GM12875 (cell line): ENCODE measurements around the gene PAH.
A peak's percentile ranks its signal among the peaks of the same experiment; 100 is the strongest.

Experiments used
- H3K4me3 ChIP-seq: one replicate; pipeline ENCODE4 v1.5.1; 2011; ENCODE audit warnings: low read depth, low read length, control low read depth
- TF ChIP-seq, protein P1 (sequence below): IDR thresholded peaks from 2 replicates; pipeline ENCODE4 v1.5.1; 2011; ENCODE audit warnings: low read depth, mild to moderate bottlenecking, control low read depth, inconsistent platforms, low read length, moderate library complexity, borderline replicate concordance; ENCODE audit not compliant: insufficient read depth

Gene PAH

GRCh38 chr12:102962532-102962931, 45.5 kb upstream of the PAH start:
- no peak overlapping the region for H3K4me3 ChIP-seq
- TF ChIP-seq, protein P1, sequence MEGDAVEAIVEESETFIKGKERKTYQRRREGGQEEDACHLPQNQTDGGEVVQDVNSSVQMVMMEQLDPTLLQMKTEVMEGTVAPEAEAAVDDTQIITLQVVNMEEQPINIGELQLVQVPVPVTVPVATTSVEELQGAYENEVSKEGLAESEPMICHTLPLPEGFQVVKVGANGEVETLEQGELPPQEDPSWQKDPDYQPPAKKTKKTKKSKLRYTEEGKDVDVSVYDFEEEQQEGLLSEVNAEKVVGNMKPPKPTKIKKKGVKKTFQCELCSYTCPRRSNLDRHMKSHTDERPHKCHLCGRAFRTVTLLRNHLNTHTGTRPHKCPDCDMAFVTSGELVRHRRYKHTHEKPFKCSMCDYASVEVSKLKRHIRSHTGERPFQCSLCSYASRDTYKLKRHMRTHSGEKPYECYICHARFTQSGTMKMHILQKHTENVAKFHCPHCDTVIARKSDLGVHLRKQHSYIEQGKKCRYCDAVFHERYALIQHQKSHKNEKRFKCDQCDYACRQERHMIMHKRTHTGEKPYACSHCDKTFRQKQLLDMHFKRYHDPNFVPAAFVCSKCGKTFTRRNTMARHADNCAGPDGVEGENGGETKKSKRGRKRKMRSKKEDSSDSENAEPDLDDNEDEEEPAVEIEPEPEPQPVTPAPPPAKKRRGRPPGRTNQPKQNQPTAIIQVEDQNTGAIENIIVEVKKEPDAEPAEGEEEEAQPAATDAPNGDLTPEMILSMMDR: no peak

DNA sequence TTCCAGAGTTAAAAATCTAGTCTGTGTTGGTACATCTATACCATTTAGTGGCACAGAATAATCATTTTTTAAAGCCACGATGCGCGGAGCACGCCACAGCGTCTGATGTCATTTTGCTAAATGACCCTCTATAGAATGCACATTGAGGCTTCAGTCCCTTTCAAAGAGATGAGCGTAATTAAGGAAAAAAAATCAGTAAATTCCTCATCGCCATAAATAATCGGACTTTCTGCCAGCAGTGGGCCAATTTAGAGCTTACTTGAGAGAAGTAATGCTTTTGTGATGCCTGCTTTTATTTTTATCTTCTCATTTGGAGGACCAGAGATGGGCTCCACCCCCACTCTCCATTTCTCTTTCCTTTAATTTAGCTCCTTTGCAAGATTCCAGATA, 44.4 kb upstream of the PAH start:
- TF ChIP-seq, protein P1: no peak
- no peak overlapping the region for H3K4me3 ChIP-seq

DNA sequence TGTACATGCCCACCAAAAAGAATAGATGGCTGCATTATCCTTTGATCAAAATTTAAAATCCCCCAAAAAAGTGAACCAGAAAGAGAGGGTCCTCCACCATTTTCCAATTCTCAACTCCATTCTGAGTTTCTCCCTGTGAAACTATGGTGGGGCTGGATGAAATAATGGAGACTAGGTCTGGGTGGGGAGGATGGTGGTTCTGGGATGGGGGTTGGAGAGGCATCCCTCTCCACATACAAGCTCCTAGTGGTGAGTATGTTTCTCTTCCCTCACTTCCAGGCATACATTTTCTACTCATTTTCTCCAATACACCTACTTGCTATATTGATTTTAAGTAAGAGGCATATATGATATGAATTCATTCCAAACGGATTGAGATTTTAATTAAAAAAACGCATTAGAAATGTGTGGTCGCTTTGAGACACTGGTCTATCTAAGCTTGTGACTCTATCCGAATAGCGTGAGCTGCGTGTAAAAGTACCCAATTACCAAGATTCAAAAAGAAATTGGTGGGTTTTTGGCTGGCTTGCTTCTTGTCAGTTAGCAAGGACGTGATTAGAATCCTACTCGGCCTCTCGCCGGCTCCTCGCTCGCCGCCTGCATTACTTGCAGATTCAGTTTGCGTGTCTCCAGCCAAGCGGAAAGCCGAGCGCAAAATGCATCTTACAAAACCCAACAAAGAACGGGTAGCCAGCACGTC, 43.9 kb upstream of the PAH start:
- TF ChIP-seq, protein P1: no peak
- H3K4me3 ChIP-seq: no peak overlapping the region

DNA sequence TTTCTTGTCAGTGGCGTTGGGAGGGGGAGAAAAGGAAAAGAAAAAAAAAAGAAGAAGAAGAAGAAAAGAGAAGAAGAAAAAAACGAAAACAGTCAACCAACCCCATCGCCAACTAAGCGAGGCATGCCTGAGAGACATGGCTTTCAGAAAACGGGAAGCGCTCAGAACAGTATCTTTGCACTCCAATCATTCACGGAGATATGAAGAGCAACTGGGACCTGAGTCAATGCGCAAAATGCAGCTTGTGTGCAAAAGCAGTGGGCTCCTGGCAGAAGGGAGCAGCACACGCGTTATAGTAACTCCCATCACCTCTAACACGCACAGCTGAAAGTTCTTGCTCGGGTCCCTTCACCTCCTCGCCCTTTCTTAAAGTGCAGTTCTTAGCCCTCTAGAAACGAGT, 42.3 kb upstream of the PAH start:
- TF ChIP-seq, protein P1: no peak
- H3K4me3 ChIP-seq: no peak overlapping the region

GRCh38 chr12:102958830-102959176, 41.8 kb upstream of the PAH start:
- peak overlapping the region; percentile 46 for H3K4me3 ChIP-seq
- TF ChIP-seq, protein P1: no peak

GRCh38 chr12:102958073-102958829, 41.2 kb upstream of the PAH start:
- H3K4me3 ChIP-seq: peak overlapping the region; percentile 46
- TF ChIP-seq, protein P1: 0 out of 2 replicates have a peak, but pooled peaks have one; percentile 1
